CD8-positive, alpha-beta memory T cell (primary cell): ENCODE measurements around the gene KLC4. TPM values are rescaled to one million over a fixed set of nuclear protein-coding genes. Genes with fewer than 3 reads are reported as not detected.

Experiments used
- CTCF ChIA-PET: fragments of 350-600 bp; sonication (Branson Sonifier 250); formaldehyde crosslinking; loops from one replicate; lab custom pipeline; 2021; ENCODE audit warnings: antibody characterized with exemption; lab: Charles Lee
- POLR2A ChIA-PET: fragments of 350-600 bp; sonication (Branson Sonifier 250); formaldehyde crosslinking; loops from one replicate; lab custom pipeline; 2021; ENCODE audit warnings: antibody characterized with exemption; lab: Charles Lee
- DNase-seq, 5 donors: peaks; one replicate each; pipeline versions ENCODE4 v3.0.0 to v3.0.0-alpha.2; 2020 to 2022; ENCODE audit warnings: mixed read lengths in 1 of 5
- H3K27ac ChIP-seq: one replicate; pipeline ENCODE4 v1.7.0; 2013; ENCODE audit warnings: low read depth, mild to moderate bottlenecking, low read length, moderate library complexity
- H3K27me3 ChIP-seq: 2 replicates; pipeline ENCODE4 v1.7.0; 2013; ENCODE audit warnings: low read length, mild to moderate bottlenecking; ENCODE audit not compliant: insufficient read depth, poor library complexity, severe bottlenecking
- H3K36me3 ChIP-seq: 2 replicates; pipeline ENCODE4 v1.7.0; 2013; ENCODE audit warnings: mild to moderate bottlenecking, low read length, moderate library complexity; ENCODE audit not compliant: insufficient read depth
- H3K4me1 ChIP-seq: 2 replicates; pipeline ENCODE4 v1.7.0; 2013; ENCODE audit warnings: mild to moderate bottlenecking, low read length, moderate library complexity; ENCODE audit not compliant: insufficient read depth
- H3K4me3 ChIP-seq: 2 replicates; pipeline ENCODE4 v1.7.0; 2013; ENCODE audit warnings: mild to moderate bottlenecking, low read length
- H3K9me3 ChIP-seq: 2 replicates; pipeline ENCODE4 v1.7.0; 2013; ENCODE audit warnings: mild to moderate bottlenecking, low read length
- H3K27ac Mint-ChIP-seq, 8 donors: one replicate each; pipeline ENCODE4 v1.8.0; 2020 to 2021; ENCODE audit warnings: mixed read lengths in 8 of 8, mild to moderate bottlenecking in 6 of 8, inconsistent platforms in 3 of 8, moderate library complexity in 3 of 8
- H3K27me3 Mint-ChIP-seq, 2 donors: one replicate each; pipeline ENCODE4 v1.8.0; 2020 to 2021; ENCODE audit warnings: mixed read lengths in 2 of 2, mild to moderate bottlenecking in 1 of 2, moderate library complexity in 1 of 2
- H3K36me3 Mint-ChIP-seq, 3 donors: one replicate each; pipeline ENCODE4 v1.8.0; 2020 to 2021; ENCODE audit warnings: mixed read lengths in 3 of 3, inconsistent platforms in 1 of 3, mild to moderate bottlenecking in 1 of 3
- H3K4me1 Mint-ChIP-seq, 3 donors: one replicate each; pipeline ENCODE4 v1.8.0; 2020 to 2021; ENCODE audit warnings: mixed read lengths in 3 of 3, inconsistent platforms in 1 of 3, mild to moderate bottlenecking in 1 of 3
- H3K4me3 Mint-ChIP-seq, 7 donors: one replicate each; pipeline ENCODE4 v1.8.0; 2020 to 2021; ENCODE audit warnings: mixed read lengths in 7 of 7, mild to moderate bottlenecking in 6 of 7, moderate library complexity in 4 of 7, inconsistent platforms in 2 of 7
- H3K9me3 Mint-ChIP-seq, 5 donors: one replicate each; pipeline ENCODE4 v1.8.0; 2020 to 2022; ENCODE audit warnings: mixed read lengths in 5 of 5, mild to moderate bottlenecking in 3 of 5, moderate library complexity in 2 of 5, inconsistent platforms in 1 of 5
- polyA plus RNA-seq: library from polyadenylated mRNA; unstranded; fragments of 300-500 nt; fragmentation: Illumina TruSeq; gene quantifications from one replicate; pipeline ENCODE4 v1.2.3, GENCODE V29; 2021
- total RNA-seq, 2 experiments: library from RNA; stranded (reverse); gene quantifications; one replicate each; pipeline ENCODE4 v1.2.3, GENCODE V29; 2021

Gene KLC4
- total and polyA plus RNA-seq, 3 experiments from 2014 or later = 11.1 to 12.3 (median 11.6) TPM

DNA sequence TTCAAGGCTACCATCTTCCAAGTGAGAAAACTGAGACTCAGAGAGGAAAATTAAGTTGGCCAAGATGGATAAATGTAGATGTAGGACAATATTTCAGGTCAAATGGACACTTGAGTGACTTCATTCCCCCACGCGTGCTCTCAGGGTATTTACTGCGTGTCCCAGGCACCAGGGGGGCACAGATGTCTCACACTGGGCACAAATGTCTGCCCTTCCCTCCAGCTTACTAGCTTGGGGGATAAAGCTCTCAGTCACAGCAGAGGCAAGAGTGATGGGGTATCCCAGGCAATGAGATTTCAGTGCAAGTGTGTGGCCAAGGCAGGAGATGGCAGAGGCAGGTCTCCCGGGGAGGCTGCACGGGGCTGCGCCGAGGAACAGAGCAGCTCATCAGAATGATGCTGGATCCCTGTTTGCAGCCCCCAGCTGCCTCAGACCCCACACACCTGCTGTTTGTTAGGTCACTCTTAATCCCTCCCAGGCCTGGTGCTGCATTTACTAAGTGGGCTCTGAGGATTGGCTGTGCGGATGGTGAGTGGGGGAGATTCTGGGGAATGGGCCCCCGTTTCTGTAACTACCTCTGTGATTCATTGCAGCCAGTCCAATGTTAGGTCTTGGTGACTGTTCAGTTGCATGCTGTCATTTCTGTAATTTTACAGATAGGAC lies 60.8 kb downstream of the KLC4 start:
- H3K36me3 ChIP-seq = no peaks in the 10 kb centered on the region
- Mint-ChIP-seq H3K4me1 (no peaks in the 10 kb centered on the region), H3K4me3 (no peak overlapping the region), H3K36me3 (no peaks in the 10 kb centered on the region), H3K9me3 (no peaks in the 10 kb centered on the region), H3K27me3 (peaks cover 6 to 9% of the 10 kb centered on the region in 2 donors), H3K27ac (no peak overlapping the region)
- ChIA-PET POLR2A (no interaction called here), CTCF (interaction anchor here (1.1 kb wide), 1 partner anchor 157 kb away, joined by 3 read pairs; no protein-coding TSS in a partner anchor)
- H3K9me3 ChIP-seq = no peaks in the 10 kb centered on the region
- no peak overlapping the region for H3K4me3 ChIP-seq
- H3K27me3 ChIP-seq = no peaks in the 10 kb centered on the region
- H3K27ac ChIP-seq = no peak overlapping the region
- no peaks in the 10 kb centered on the region for H3K4me1 ChIP-seq
- no peak for DNase-seq

DNA sequence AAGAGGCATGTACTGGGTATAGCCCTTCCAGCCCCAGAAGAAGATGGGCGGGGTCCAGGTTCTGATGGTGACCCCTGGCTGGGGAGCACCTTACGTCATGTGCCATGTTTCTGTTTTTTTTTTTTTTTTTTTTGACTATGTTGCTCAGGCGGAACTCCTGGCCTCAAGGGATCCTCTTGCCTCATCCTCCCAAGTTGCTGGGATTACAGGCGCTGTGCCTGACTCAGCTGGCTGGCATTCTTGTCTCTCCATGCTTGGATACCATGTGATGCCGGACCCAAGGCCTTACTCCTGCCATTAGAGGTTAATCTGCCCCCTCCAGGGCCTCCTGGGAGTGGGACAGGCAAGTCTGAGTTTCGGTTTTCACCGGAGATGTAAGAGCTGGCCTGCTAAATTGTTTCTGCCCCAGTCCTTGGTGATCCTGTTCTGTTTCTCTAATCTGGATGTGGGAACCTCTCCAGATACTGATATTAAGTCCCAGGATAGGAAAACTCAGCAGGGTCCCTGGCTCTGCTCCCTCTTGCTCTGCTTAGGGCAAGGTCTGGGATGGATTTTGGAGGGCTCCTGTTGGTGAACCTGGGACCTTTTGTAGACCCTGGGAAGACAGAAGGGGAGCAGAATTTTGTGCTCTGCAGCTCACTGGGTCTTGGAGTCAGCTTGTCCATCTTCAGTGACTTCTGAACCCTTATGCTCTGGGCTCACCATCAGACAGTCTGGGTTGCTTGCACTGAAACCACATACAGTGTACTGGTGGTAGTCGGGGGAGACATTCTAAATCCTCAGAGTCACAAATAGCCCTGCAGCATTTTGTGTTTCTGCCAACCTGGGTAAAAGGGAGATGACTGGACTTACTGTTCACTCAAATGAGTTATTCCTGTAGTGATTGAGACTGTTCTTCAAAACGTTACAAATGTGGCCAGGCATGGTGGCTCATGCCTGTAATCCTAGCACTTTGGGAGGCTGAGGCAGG lies 61.8 kb downstream of the KLC4 start:
- Histone ChIP-seq H3K27me3 (no peaks in the 10 kb centered on the region), H3K9me3 (no peaks in the 10 kb centered on the region), H3K36me3 (no peaks in the 10 kb centered on the region), H3K4me1 (no peaks in the 10 kb centered on the region), H3K4me3 (no peak overlapping the region), H3K27ac (no peak overlapping the region)
- peaks cover 5 to 9% of the 10 kb centered on the region in 2 donors for H3K27me3 Mint-ChIP-seq
- H3K9me3 Mint-ChIP-seq = no peaks in the 10 kb centered on the region
- no peak for DNase-seq
- no peaks in the 10 kb centered on the region for H3K36me3 Mint-ChIP-seq
- no peak overlapping the region for H3K4me3 Mint-ChIP-seq
- POLR2A ChIA-PET = no interaction called here
- no peaks in the 10 kb centered on the region for H3K4me1 Mint-ChIP-seq
- CTCF ChIA-PET = interaction anchor here (1.1 kb wide), 1 partner anchor 158 kb away, joined by 3 read pairs; no protein-coding TSS in a partner anchor
- H3K27ac Mint-ChIP-seq = no peak overlapping the region

DNA sequence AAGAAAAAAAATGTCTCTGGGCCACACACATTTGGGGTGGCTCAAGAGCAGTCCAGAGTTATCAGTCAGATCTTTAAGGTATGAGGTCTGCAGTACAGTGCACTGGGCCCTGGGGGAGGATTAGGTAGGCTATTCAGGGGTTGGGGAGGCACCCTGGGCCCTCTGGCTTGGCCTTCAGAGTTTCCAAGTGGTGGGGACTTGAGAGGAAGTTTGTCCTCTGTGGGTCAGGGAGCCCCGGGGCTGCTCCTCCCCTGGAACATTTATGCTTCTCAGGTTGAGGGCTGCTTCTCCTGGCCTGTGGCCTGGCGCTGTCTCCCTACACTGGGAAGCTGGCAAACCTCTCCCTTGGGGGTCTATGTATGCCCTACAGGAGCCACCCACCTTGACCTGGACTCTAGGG lies 62.7 kb downstream of the KLC4 start:
- ChIA-PET CTCF (no interaction called here), POLR2A (interaction anchor here (0.7 kb wide), 1 partner anchor 286 kb away, joined by 6 read pairs; no protein-coding TSS in a partner anchor)
- Histone ChIP-seq H3K27ac (no peak overlapping the region), H3K27me3 (no peaks in the 10 kb centered on the region), H3K36me3 (no peaks in the 10 kb centered on the region), H3K4me1 (no peaks in the 10 kb centered on the region), H3K9me3 (no peaks in the 10 kb centered on the region), H3K4me3 (no peak overlapping the region)
- DNase-seq = no peak
- no peak overlapping the region for H3K27ac Mint-ChIP-seq
- H3K4me3 Mint-ChIP-seq = no peak overlapping the region
- H3K4me1 Mint-ChIP-seq = no peaks in the 10 kb centered on the region
- H3K27me3 Mint-ChIP-seq = peaks cover 5 to 9% of the 10 kb centered on the region in 2 donors
- no peaks in the 10 kb centered on the region for H3K9me3 Mint-ChIP-seq
- no peaks in the 10 kb centered on the region for H3K36me3 Mint-ChIP-seq

DNA sequence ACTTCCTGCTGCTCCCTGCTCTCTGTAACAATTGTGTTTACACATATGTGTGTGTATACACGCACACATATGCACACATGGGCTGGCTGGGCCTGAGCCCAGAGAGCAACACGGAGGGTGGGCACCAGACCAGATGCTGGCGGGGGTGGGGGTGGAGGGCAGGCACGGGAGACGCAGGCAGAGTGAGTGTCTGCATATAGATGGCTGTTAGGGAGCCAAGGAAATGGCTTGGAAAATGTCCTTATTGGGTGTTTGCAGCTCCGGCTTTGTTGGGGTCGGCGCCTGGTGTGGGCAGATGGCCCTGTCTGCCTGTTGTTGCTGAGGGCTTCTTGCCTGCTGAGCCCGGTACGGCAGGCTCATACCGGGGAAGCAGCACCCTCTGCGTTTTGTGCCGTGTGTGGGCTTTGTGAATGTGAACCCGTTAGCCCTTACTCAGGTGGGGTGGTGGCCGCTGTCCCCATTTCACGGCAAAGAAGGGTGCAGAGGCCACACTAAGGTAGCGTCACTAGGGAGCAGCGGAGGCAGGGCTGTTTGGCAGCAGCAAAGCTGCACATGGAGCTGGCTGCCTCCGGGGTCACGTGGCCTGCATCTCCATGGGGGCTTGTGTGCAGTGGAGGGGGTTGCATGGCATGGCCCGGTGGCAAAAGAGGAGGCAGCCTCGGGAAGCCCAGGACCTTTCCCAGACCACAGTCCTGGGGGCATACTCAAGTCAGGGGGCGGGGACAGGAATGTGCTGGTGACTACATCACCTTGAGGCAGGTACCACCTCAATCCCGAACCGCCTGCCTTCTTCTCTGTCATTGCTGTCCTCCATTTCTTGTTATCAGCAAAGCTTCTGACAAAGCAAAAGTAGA lies 64.3 kb downstream of the KLC4 start:
- no peak for DNase-seq
- ChIA-PET CTCF (interaction anchor here (1.2 kb wide), 2 partner anchors 10 to 20 kb away, joined by 3 read pairs; no protein-coding TSS in a partner anchor), POLR2A (no interaction called here)
- Mint-ChIP-seq H3K4me1 (no peaks in the 10 kb centered on the region), H3K27ac (no peak overlapping the region), H3K27me3 (peaks cover 5 to 9% of the 10 kb centered on the region in 2 donors), H3K36me3 (no peaks in the 10 kb centered on the region), H3K9me3 (no peaks in the 10 kb centered on the region), H3K4me3 (no peak overlapping the region)
- no peak overlapping the region for H3K4me3 ChIP-seq
- H3K36me3 ChIP-seq = no peaks in the 10 kb centered on the region
- H3K27ac ChIP-seq = no peak overlapping the region
- no peaks in the 10 kb centered on the region for H3K4me1 ChIP-seq
- H3K9me3 ChIP-seq = no peaks in the 10 kb centered on the region
- H3K27me3 ChIP-seq = no peaks in the 10 kb centered on the region

DNA sequence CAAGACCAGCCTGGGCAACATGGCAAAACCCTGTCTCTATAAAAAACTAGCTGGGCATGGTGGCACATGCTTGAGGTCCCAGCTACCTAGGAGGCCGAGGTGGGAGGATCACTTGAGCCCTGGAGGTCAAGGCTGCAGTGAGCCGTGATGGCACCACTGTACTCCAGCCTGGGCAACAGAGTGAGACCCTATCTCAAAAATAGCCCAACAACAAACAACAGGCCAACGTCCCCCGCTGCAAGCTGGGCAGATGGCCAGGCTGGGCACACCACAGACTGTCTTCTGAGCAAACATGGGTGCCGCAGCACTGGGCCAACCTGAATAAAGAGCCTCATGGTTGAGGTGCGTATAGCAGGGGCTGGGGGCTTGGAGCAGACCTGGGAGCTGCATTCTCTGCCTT lies 65.0 kb downstream of the KLC4 start:
- no peaks in the 10 kb centered on the region for H3K36me3 Mint-ChIP-seq
- H3K27ac ChIP-seq = no peak overlapping the region
- no peak for DNase-seq
- peaks cover 5 to 9% of the 10 kb centered on the region in 2 donors for H3K27me3 Mint-ChIP-seq
- H3K4me1 ChIP-seq = no peaks in the 10 kb centered on the region
- CTCF ChIA-PET = interaction anchor here (1.2 kb wide), 1 partner anchor 11 kb away, joined by 3 read pairs; no protein-coding TSS in a partner anchor
- H3K9me3 Mint-ChIP-seq = no peaks in the 10 kb centered on the region
- no peaks in the 10 kb centered on the region for H3K9me3 ChIP-seq
- H3K4me3 ChIP-seq = no peak overlapping the region
- H3K36me3 ChIP-seq = no peaks in the 10 kb centered on the region
- H3K4me3 Mint-ChIP-seq = no peak overlapping the region
- H3K4me1 Mint-ChIP-seq = no peaks in the 10 kb centered on the region
- POLR2A ChIA-PET = no interaction called here
- H3K27me3 ChIP-seq = no peaks in the 10 kb centered on the region
- H3K27ac Mint-ChIP-seq = no peak overlapping the region

Other genes starting within 250 kb of the KLC4 start
- 100 to 1,000 TPM; 199 to 200 TPM for gene RPL7L1, start 180.0 kb upstream of the KLC4 start, total RNA-seq
- gene RPL7L1, start 180.0 kb upstream of the KLC4 start, polyA plus RNA-seq = 95.0 TPM
- not detected for gene PTCRA, start 143.6 kb upstream of the KLC4 start, total RNA-seq
- gene PTCRA, start 143.6 kb upstream of the KLC4 start, polyA plus RNA-seq = not detected
- gene CNPY3, start 130.2 kb upstream of the KLC4 start, total RNA-seq = 10 to 100 TPM; 53.1 to 55.8 TPM
- 122 TPM for gene CNPY3, start 130.2 kb upstream of the KLC4 start, polyA plus RNA-seq
- gene GNMT, start 98.9 kb upstream of the KLC4 start, total RNA-seq = under 1 TPM; 0.39 to 0.51 TPM
- not detected for gene GNMT, start 98.9 kb upstream of the KLC4 start, polyA plus RNA-seq
- gene PEX6, start 80.5 kb upstream of the KLC4 start, total RNA-seq = 10 to 100 TPM; 19.2 to 20.6 TPM
- 14.6 TPM for gene PEX6, start 80.5 kb upstream of the KLC4 start, polyA plus RNA-seq
- gene PPP2R5D, start 75.1 kb upstream of the KLC4 start, total RNA-seq = 10 to 100 TPM; 52.2 to 52.4 TPM
- gene PPP2R5D, start 75.1 kb upstream of the KLC4 start, polyA plus RNA-seq = 32.5 TPM
- 100 to 1,000 TPM; 102 to 108 TPM for gene MEA1, start 45.7 kb upstream of the KLC4 start, total RNA-seq
- gene MEA1, start 45.7 kb upstream of the KLC4 start, polyA plus RNA-seq = 84.8 TPM
- 10 to 100 TPM; 73.5 to 74.1 TPM for gene KLHDC3, start 45.4 kb upstream of the KLC4 start, total RNA-seq
- 90.7 TPM for gene KLHDC3, start 45.4 kb upstream of the KLC4 start, polyA plus RNA-seq
- gene RRP36, start 38.0 kb upstream of the KLC4 start, total RNA-seq = 100 to 1,000 TPM; 114 to 120 TPM
- gene RRP36, start 38.0 kb upstream of the KLC4 start, polyA plus RNA-seq = 86.2 TPM
- 10 to 100 TPM; 11.7 to 12.1 TPM for gene CUL7, start 5.8 kb upstream of the KLC4 start, total RNA-seq
- 2.1 TPM for gene CUL7, start 5.8 kb upstream of the KLC4 start, polyA plus RNA-seq
- 10 to 100 TPM; 89.6 to 91.6 TPM for gene MRPL2, start 197 bp upstream of the KLC4 start, total RNA-seq
- gene MRPL2, start 197 bp upstream of the KLC4 start, polyA plus RNA-seq = 47.5 TPM
- gene PTK7, start 16.7 kb downstream of the KLC4 start, total RNA-seq = 1 to 10 TPM; 1.6 TPM
- gene PTK7, start 16.7 kb downstream of the KLC4 start, polyA plus RNA-seq = 1.9 TPM
- 10 to 100 TPM; 55.1 to 57.4 TPM for gene SRF, start 111.6 kb downstream of the KLC4 start, total RNA-seq
- 8.0 TPM for gene SRF, start 111.6 kb downstream of the KLC4 start, polyA plus RNA-seq
- gene CUL9, start 122.6 kb downstream of the KLC4 start, total RNA-seq = 10 to 100 TPM; 35.3 to 38.3 TPM
- gene CUL9, start 122.6 kb downstream of the KLC4 start, polyA plus RNA-seq = 9.0 TPM
- 10 to 100 TPM; 68.2 to 68.3 TPM for gene DNPH1, start 169.8 kb downstream of the KLC4 start, total RNA-seq
- gene DNPH1, start 169.8 kb downstream of the KLC4 start, polyA plus RNA-seq = 80.0 TPM
- gene TTBK1, start 183.8 kb downstream of the KLC4 start, total RNA-seq = 1 to 10 TPM; 1.1 to 1.2 TPM
- not detected for gene TTBK1, start 183.8 kb downstream of the KLC4 start, polyA plus RNA-seq
- not detected for gene SLC22A7, start 238.6 kb downstream of the KLC4 start, total RNA-seq
- not detected for gene SLC22A7, start 238.6 kb downstream of the KLC4 start, polyA plus RNA-seq
- gene CRIP3, start 249.2 kb downstream of the KLC4 start, total RNA-seq = under 1 TPM in 1 of 2 experiments, not detected in 1; 0.63 TPM
- gene CRIP3, start 249.2 kb downstream of the KLC4 start, polyA plus RNA-seq = not detected